HG03097 (cell line): Measurements from ENCODE around the gene FHIT.
"Not testable (repeated sequence)": the region's sequence is repeated elsewhere in the genome, so short reads cannot be mapped to it uniquely, and the experiment has no call there.

Experiments used
- ATAC-seq: cut with Tn5 transposase; IDR thresholded peaks from one replicate; pipeline ENCODE4 v1.9.1; 2021; ENCODE audit not compliant: unreplicated experiment, low FRiP score

The FHIT gene

GRCh38 chr3:59939826-59940426 is 1311.3 kb downstream of the FHIT start:
- ATAC-seq: no peak

GRCh38 chr3:59938828-59939227 is 1312.4 kb downstream of the FHIT start:
- no peak for ATAC-seq

GRCh38 chr3:59937201-59937600 is 1314.1 kb downstream of the FHIT start:
- ATAC-seq: no peak

- no peak for ATAC-seq
These were observed 1314.8 kb downstream of the FHIT start for GRCh38 chr3:59936472-59936871.

GRCh38 chr3:59935025-59935424 is 1316.2 kb downstream of the FHIT start:
- ATAC-seq: peak; percentile 95

- ATAC-seq: not testable (repeated sequence)
These were observed 1316.7 kb downstream of the FHIT start for GRCh38 chr3:59934560-59934959.

GRCh38 chr3:59930170-59930569 is 1321.1 kb downstream of the FHIT start:
- ATAC-seq: no peak

- no peak for ATAC-seq
These were observed 1324.2 kb downstream of the FHIT start for GRCh38 chr3:59927056-59927455.

- ATAC-seq: no peak
These were observed 1325.3 kb downstream of the FHIT start for GRCh38 chr3:59925946-59926345.

GRCh38 chr3:59922192-59922591 is 1329.1 kb downstream of the FHIT start:
- no peak for ATAC-seq

- ATAC-seq: no peak
These were observed 1330.4 kb downstream of the FHIT start for GRCh38 chr3:59920822-59921221.

GRCh38 chr3:59919586-59919985 is 1331.7 kb downstream of the FHIT start:
- no peak for ATAC-seq

- no peak for ATAC-seq
These were observed 1337.0 kb downstream of the FHIT start for GRCh38 chr3:59914251-59914650.

GRCh38 chr3:59913645-59914044 is 1337.6 kb downstream of the FHIT start:
- no peak for ATAC-seq

GRCh38 chr3:59908701-59909100 is 1342.6 kb downstream of the FHIT start:
- no peak for ATAC-seq

- ATAC-seq: no peak
These were observed 1343.0 kb downstream of the FHIT start for GRCh38 chr3:59908280-59908679.

GRCh38 chr3:59904296-59904695 is 1347.0 kb downstream of the FHIT start:
- ATAC-seq: no peak

- no peak for ATAC-seq
These were observed 1352.2 kb downstream of the FHIT start for GRCh38 chr3:59899061-59899460.

GRCh38 chr3:59895972-59896371 is 1355.3 kb downstream of the FHIT start:
- ATAC-seq: no peak

GRCh38 chr3:59894425-59895121 is 1356.7 kb downstream of the FHIT start:
- no peak for ATAC-seq

GRCh38 chr3:59890639-59891038 is 1360.6 kb downstream of the FHIT start:
- ATAC-seq: no peak

GRCh38 chr3:59886790-59887189 is 1364.5 kb downstream of the FHIT start:
- no peak for ATAC-seq
